Left ventricle myocardium inferior (tissue), 1 donor: ENCODE data around the gene MSANTD2. TPM values are rescaled to one million over a fixed set of nuclear protein-coding genes. Genes with fewer than 3 reads are reported as not detected.
A peak's percentile ranks its signal among the peaks of the same experiment; 100 is the strongest.

ENCODE experiments used
- DNase-seq: peaks from one replicate; pipeline ENCODE4 v3.0.0-alpha.2; 2020
- H3K27ac ChIP-seq: fragments of 200-600 bp; replicated peaks from 2 replicates; pipeline ENCODE4 v1.8.0; 2021
- H3K27me3 ChIP-seq: fragments of 200-600 bp; 2 replicates; pipeline ENCODE4 v1.8.0; 2021; ENCODE audit warnings: low read depth
- H3K36me3 ChIP-seq: fragments of 200-600 bp; 2 replicates; pipeline ENCODE4 v1.8.0; 2021
- H3K4me1 ChIP-seq: fragments of 200-600 bp; 2 replicates; pipeline ENCODE4 v1.8.0; 2021
- H3K4me3 ChIP-seq: fragments of 200-600 bp; 2 replicates; pipeline ENCODE4 v1.8.0; 2021; ENCODE audit warnings: mild to moderate bottlenecking, moderate library complexity
- H3K9me3 ChIP-seq: fragments of 200-600 bp; replicated peaks from 2 replicates; pipeline ENCODE4 v1.8.0; 2021
- intact Hi-C: fragments of 100-400 bp; cut with micrococcal nuclease; formaldehyde crosslinking; loops from one replicate; pipeline ENCODE4 v1.11.0; 2022
- total RNA-seq: library from RNA; stranded (reverse); fragmentation: NEBNext Ultra II Directional; extraction: Animal tissue kit (Norgen Biotek cat#: 25700); gene quantifications from one replicate; pipeline ENCODE4 v1.2.1, GENCODE V29; 2021
- TF ChIP-seq, protein P1 (sequence below): fragments of 200-600 bp; IDR thresholded peaks from 2 replicates; pipeline ENCODE4 v1.8.0; 2021; ENCODE audit warnings: antibody characterized with exemption, mild to moderate bottlenecking, borderline replicate concordance
- donor health status: DM: no; HTN: yes; CAD: no; lungs with severe emphysema.

MSANTD2 gene
- total RNA-seq, 1 donor from 2014 or later = 2.7 TPM

DNA sequence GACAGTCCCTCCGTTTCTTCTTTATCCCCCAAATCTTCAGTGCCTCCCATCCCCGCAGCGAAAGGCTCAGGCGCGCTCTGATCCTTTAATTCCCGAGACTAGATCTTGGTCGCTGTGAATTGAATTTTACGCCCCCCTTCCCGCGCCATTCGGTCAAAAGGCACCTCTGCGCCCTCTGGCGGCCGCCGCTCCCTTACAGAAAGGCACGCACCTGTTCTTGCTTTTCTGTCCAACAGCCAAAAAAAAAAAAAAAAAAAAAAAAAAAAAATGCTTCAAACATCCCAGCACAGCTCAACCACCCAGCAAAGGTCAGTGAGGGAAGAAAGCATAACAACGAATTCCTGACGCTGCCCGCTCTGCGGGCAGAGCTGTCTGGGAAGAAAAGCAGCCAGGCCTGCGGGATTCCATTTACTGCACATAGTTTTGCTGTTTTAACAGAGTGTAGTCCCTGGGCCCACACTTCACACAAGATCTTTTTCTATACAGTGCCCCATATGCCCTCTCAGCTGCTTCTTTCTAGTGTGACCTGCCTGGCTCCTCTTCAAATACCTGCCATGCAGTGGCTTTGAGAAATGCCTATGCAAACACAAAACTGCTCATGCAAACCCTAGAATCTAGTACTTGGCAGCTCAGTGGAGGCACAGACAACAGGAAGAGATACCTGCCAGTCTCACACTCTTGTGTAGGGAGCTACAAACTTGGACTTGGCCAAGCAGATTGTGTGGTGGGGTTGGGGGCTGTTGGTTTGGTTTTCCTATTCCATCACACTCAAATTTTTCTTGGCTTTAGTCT lies 36.9 kb downstream of the MSANTD2 start:
- intact Hi-C loops = loop anchor here (5.0 to 10.0 kb wide), 2 partner anchors 71 to 91 kb away; partner anchors contain the start of genes SIAE and SPA17
- H3K9me3 ChIP-seq = no peaks in the 10 kb centered on the region
- TF ChIP-seq, protein P1, sequence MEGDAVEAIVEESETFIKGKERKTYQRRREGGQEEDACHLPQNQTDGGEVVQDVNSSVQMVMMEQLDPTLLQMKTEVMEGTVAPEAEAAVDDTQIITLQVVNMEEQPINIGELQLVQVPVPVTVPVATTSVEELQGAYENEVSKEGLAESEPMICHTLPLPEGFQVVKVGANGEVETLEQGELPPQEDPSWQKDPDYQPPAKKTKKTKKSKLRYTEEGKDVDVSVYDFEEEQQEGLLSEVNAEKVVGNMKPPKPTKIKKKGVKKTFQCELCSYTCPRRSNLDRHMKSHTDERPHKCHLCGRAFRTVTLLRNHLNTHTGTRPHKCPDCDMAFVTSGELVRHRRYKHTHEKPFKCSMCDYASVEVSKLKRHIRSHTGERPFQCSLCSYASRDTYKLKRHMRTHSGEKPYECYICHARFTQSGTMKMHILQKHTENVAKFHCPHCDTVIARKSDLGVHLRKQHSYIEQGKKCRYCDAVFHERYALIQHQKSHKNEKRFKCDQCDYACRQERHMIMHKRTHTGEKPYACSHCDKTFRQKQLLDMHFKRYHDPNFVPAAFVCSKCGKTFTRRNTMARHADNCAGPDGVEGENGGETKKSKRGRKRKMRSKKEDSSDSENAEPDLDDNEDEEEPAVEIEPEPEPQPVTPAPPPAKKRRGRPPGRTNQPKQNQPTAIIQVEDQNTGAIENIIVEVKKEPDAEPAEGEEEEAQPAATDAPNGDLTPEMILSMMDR = peak; percentile 81
- peaks cover 47% of the 10 kb centered on the region for H3K27me3 ChIP-seq
- DNase-seq = peak; percentile 88
- H3K4me3 ChIP-seq = peak overlapping the region; percentile 82
- peaks cover 34% of the 10 kb centered on the region for H3K36me3 ChIP-seq
- H3K27ac ChIP-seq = peak overlapping the region; percentile 98
- H3K4me1 ChIP-seq = peaks cover 52% of the 10 kb centered on the region

GRCh38 chr11:124762624-124763155 lies 37.5 kb downstream of the MSANTD2 start:
- H3K27me3 ChIP-seq = peaks cover 54% of the 10 kb centered on the region
- H3K27ac ChIP-seq = peak overlapping the region; percentile 98
- TF ChIP-seq, protein P1 = no peak
- peaks cover 32% of the 10 kb centered on the region for H3K36me3 ChIP-seq
- intact Hi-C loops = loop anchor here (5.0 to 10.0 kb wide), 2 partner anchors 72 to 90 kb away; partner anchors contain the start of genes SIAE and SPA17
- peaks cover 59% of the 10 kb centered on the region for H3K4me1 ChIP-seq
- H3K4me3 ChIP-seq = peak overlapping the region; percentile 82
- H3K9me3 ChIP-seq = no peaks in the 10 kb centered on the region
- DNase-seq = no peak

DNA sequence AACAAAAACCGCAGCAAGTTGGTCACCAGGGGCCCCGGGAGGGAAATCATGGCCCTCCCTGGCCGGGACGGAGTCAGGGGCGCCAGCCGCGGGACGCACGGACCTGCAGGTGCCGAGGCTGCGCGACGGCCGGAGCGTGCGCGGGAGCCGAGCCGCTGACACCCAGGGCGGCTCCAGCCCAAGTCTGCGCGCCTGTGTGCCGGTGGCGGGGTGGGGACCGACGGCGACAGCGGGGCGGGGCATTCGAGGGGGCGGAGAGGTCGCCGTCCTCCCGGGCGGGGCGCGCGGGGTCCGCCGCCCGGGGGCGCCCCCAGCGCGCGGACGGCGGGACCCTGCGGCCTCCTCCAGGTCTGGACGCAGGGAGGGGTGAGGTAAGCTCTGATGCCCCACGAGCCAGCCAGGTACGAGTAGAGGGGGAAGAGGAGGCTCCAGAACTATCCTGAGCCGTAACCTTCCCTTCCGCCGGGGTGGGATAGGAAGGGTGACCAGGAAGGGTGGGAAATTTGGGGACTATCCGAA lies 38.0 kb downstream of the MSANTD2 start, which contains the start of gene ESAM:
ESAM (minus strand) TSS at position 186 of the 519 bp plus-strand sequence; CDS start at position 50, 136 bp downstream.
- Histone ChIP-seq H3K4me3 (peak within 1 kb of the TSS; percentile 82), H3K4me1 (peaks cover 64% of the 10 kb centered on the region), H3K36me3 (peaks cover 27% of the 10 kb centered on the region), H3K9me3 (no peaks in the 10 kb centered on the region), H3K27me3 (peaks cover 59% of the 10 kb centered on the region), H3K27ac (peak within 1 kb of the TSS; percentile 98)
- TF ChIP-seq, protein P1 = no peak
- peak; percentile 59 for DNase-seq
- intact Hi-C loops = loop anchor here (5.0 to 10.0 kb wide), 2 partner anchors 73 to 90 kb away; partner anchors contain the start of genes SIAE and SPA17

DNA sequence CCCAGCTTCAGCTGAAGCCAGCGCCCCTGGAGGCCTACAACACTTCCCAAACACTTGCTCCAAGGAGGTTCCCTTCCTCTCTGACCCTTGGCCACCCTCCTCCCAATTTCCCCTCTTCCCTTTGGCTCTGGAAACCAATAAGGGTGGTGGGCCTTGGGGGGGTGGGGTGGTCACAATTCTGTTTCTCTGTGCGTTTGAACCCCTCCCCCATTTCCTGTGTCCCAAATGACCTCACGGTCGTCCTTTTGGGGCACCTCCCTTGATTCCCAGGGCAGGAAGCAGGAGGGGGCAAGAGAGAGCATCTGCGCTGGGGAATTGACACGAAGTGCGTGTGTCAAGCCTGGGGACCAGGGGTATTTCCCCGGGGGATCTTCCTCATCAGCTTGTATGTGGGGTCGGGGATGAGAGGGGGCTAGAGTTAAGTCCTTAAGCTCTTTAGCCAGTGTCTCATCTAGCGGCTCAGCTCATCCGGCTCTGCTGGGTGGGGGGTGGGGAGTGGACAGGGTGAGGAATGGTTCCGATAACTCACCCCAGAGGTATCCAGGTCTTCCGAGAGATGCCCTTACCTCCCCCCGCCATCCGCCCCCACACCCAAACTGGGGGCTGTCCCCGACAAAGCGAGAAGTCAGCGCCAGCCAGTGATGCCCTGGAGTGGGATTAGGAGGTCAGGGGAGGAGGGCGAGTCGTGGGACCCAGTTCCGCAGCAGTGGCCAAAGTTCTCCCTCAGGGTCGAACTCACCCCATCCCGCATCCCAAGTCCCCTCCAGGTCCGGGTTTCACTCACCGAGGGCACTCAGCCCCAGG lies 38.7 kb downstream of the MSANTD2 start:
- Histone ChIP-seq H3K4me1 (peaks cover 71% of the 10 kb centered on the region), H3K9me3 (no peaks in the 10 kb centered on the region), H3K4me3 (peak overlapping the region; percentile 82), H3K36me3 (peaks cover 20% of the 10 kb centered on the region), H3K27me3 (peaks cover 66% of the 10 kb centered on the region), H3K27ac (peak overlapping the region; percentile 98)
- DNase-seq = peak; percentile 37
- intact Hi-C loops = loop anchor here (5.0 to 10.0 kb wide), 2 partner anchors 73 to 89 kb away; partner anchors contain the start of genes SIAE and SPA17
- TF ChIP-seq, protein P1 = no peak

DNA sequence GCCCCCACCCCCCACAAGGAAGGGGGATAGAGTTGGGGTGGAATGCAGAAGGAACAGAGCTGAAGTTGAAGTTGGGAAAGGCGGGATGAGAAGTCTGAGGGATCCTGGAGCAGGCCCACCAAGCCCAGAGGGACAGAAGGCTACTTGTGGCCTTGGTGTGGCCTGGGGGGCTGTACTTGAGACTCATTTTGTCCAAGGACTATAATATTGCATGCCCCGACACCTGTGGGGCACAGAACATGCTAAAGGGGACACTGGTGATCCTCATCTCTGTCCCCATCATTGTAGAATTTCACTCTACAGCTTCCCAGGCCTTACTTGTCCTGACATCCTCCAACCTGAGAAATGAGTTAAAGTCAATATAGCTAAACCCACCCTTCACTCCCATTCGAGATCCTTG lies 39.4 kb downstream of the MSANTD2 start:
- H3K36me3 ChIP-seq = peaks cover 13% of the 10 kb centered on the region
- TF ChIP-seq, protein P1 = no peak
- H3K4me3 ChIP-seq = peak overlapping the region; percentile 82
- H3K27ac ChIP-seq = peak overlapping the region; percentile 98
- peaks cover 78% of the 10 kb centered on the region for H3K4me1 ChIP-seq
- peaks cover 73% of the 10 kb centered on the region for H3K27me3 ChIP-seq
- intact Hi-C loops = loop anchor here (5.0 to 10.0 kb wide), 2 partner anchors 74 to 89 kb away; partner anchors contain the start of genes SIAE and SPA17
- DNase-seq = no peak
- no peaks in the 10 kb centered on the region for H3K9me3 ChIP-seq
